Stimulated activated naive CD8-positive, alpha-beta T cell treated with anti-CD3 and anti-CD28 coated beads, Interleukin-15, Interleukin-2, amounts not matched to agents 100 ng/mL and 50 ng/mL, for 24 hours (primary cell): ENCODE data around the gene SHISAL2A.

Experiments used
- H3K27ac Mint-ChIP-seq: one replicate; pipeline ENCODE4 v1.8.0; 2021; ENCODE audit warnings: mild to moderate bottlenecking, mixed read lengths
- H3K27me3 Mint-ChIP-seq: one replicate; pipeline ENCODE4 v1.8.0; 2021; ENCODE audit warnings: mixed read lengths
- H3K36me3 Mint-ChIP-seq: one replicate; pipeline ENCODE4 v1.8.0; 2021; ENCODE audit warnings: low read depth, mixed read lengths
- H3K4me1 Mint-ChIP-seq: one replicate; pipeline ENCODE4 v1.8.0; 2021; ENCODE audit warnings: low read depth, mixed read lengths
- H3K4me3 Mint-ChIP-seq: one replicate; pipeline ENCODE4 v1.8.0; 2021; ENCODE audit warnings: mild to moderate bottlenecking, mixed read lengths
- H3K9me3 Mint-ChIP-seq: one replicate; pipeline ENCODE4 v1.8.0; 2021; ENCODE audit warnings: mixed read lengths

SHISAL2A gene

DNA sequence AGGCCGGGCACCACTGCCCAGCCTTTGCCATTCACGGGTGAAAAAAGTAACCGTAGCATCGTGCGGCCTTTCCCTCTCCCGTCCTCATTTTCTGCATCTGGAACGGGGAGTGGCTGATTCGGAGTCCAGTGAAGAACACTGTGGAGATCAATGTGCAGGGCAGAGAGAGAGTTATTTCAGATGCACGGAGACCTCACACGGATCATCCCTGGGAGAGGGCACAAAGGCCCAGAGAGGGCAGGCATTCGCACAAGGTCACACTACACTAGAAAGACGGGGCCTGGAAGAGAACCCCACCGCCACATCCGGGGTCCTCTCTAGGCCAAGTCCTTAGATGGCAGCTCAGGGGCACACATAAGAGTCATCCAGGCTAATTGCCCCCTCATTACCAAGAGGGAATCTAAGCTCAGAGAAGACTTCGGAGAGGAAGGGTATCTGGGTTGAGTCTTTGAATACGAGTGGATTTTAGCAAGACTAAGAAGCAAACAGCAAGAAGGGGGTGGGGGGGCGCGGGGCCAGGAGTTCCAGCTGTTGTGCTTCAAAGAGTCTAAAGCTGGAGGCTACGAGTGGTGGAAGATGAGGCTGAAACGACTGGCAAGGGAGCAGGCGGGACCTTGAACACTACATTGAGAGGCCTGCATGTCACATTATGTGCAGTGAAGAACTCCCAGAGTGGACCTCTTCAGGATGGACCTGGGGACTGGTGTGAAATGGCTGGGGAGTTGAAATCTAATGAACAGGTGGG is 29.9 kb upstream of the SHISAL2A start:
- Mint-ChIP-seq H3K27ac (peak overlapping the region; percentile 94), H3K27me3 (no peaks in the 10 kb centered on the region), H3K4me3 (peak overlapping the region; percentile 88), H3K9me3 (no peaks in the 10 kb centered on the region), H3K36me3 (peaks cover 16% of the 10 kb centered on the region), H3K4me1 (peaks cover 37% of the 10 kb centered on the region)

DNA sequence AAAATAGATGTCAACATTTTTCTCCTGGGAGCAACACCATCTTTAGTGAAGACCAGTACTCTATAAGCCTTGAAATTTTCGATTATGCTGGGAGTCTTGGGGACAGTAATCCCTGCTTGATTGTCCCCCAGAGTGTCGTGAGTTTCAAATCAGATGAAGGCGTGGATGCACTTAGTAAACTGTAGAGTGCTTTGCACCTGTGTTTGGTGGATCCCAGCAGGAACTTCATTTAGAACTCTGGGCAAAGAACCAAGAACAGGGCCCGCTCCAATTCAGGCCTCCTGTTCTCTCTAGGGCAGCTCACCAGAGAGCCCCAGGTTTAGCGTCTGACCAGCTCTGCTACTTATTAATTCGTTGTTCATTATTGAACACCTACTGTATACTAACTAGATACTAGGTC is 29.3 kb upstream of the SHISAL2A start:
- H3K4me1 Mint-ChIP-seq = peaks cover 37% of the 10 kb centered on the region
- peak overlapping the region; percentile 88 for H3K4me3 Mint-ChIP-seq
- peak overlapping the region; percentile 94 for H3K27ac Mint-ChIP-seq
- H3K9me3 Mint-ChIP-seq = no peaks in the 10 kb centered on the region
- peaks cover 20% of the 10 kb centered on the region for H3K36me3 Mint-ChIP-seq
- no peaks in the 10 kb centered on the region for H3K27me3 Mint-ChIP-seq

GRCh38 chr1:52604063-52604770 is 28.8 kb upstream of the SHISAL2A start:
- Mint-ChIP-seq H3K9me3 (no peaks in the 10 kb centered on the region), H3K27ac (peak overlapping the region; percentile 14), H3K4me1 (peaks cover 37% of the 10 kb centered on the region), H3K36me3 (peaks cover 20% of the 10 kb centered on the region), H3K4me3 (peak overlapping the region; percentile 88), H3K27me3 (no peaks in the 10 kb centered on the region)

DNA sequence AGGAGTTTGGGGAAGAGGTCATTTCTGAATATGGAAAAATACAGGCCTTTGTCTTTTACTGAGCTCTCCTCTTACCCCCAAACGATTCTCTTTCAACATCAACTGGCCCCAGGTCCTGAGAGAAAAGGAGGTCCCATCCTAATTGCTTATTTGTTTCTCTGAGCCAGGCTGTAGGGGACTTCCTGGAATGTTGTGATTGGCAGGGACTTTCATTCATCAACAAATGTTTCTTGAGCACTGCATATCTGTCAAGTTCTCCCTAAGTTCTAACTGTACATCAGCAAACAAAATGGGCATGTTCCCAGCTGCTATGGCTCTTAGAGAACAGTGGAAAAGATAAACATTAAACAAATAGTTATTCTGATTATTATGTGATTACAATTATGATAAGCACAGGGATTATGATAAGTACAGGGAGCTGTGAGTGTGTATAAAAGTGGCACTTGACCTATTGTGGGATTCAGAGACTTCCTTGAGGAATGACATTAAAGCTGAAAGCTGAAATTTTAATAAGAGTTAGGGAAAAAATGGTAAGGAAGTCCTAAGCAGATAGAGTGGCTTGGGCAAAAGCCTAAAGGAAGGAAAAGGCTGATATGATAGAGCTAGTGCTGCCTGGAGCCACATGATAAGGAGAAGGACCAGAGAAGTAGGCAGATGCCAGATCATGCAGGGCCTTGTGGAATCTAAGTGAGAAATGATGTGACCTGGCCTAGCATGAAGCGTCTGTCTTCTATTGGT is 19.2 kb upstream of the SHISAL2A start:
- peaks cover 10% of the 10 kb centered on the region for H3K4me1 Mint-ChIP-seq
- H3K4me3 Mint-ChIP-seq = no peak overlapping the region
- no peaks in the 10 kb centered on the region for H3K9me3 Mint-ChIP-seq
- peaks cover 8% of the 10 kb centered on the region for H3K36me3 Mint-ChIP-seq
- no peaks in the 10 kb centered on the region for H3K27me3 Mint-ChIP-seq
- H3K27ac Mint-ChIP-seq = no peak overlapping the region

GRCh38 chr1:52614671-52615070 is 18.3 kb upstream of the SHISAL2A start:
- Mint-ChIP-seq H3K36me3 (peaks cover 8% of the 10 kb centered on the region), H3K27me3 (no peaks in the 10 kb centered on the region), H3K9me3 (no peaks in the 10 kb centered on the region), H3K4me1 (peaks cover 10% of the 10 kb centered on the region), H3K4me3 (no peak overlapping the region), H3K27ac (no peak overlapping the region)

DNA sequence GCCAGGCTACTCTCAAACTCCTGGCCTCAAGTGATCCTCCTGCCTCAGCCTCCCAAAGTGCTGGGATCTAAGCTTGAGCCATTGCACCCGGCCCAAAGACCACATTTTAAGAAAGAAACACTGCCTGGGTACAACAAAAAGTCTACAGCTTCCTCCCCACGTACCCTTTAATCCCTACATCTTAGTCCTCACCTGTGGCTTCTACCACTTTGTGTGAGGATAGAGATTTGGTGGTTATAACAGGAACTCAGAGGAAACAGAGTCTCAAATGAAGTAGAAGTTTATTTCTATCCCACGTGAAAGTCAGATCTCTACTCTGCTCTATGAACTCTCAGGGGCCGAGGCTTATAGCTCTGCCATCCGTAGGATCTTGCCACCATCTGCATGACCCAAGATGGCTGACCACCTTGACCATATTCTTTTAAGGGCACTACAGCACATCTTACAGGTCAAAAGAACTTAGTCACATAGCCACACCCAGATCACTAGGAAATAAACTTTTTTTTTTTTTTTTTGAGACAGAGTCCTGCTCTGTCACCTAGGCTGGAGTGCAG is 17.4 kb upstream of the SHISAL2A start:
- Mint-ChIP-seq H3K4me3 (no peak overlapping the region), H3K27ac (no peak overlapping the region), H3K4me1 (peaks cover 10% of the 10 kb centered on the region), H3K27me3 (no peaks in the 10 kb centered on the region), H3K36me3 (peaks cover 11% of the 10 kb centered on the region), H3K9me3 (no peaks in the 10 kb centered on the region)

GRCh38 chr1:52621950-52622349 is 11.0 kb upstream of the SHISAL2A start:
- H3K27me3 Mint-ChIP-seq = no peaks in the 10 kb centered on the region
- no peaks in the 10 kb centered on the region for H3K9me3 Mint-ChIP-seq
- H3K27ac Mint-ChIP-seq = no peak overlapping the region
- H3K4me3 Mint-ChIP-seq = no peak overlapping the region
- H3K36me3 Mint-ChIP-seq = peaks cover 5% of the 10 kb centered on the region
- H3K4me1 Mint-ChIP-seq = peaks cover 8% of the 10 kb centered on the region

GRCh38 chr1:52623812-52624211 is 9.2 kb upstream of the SHISAL2A start:
- H3K4me3 Mint-ChIP-seq = no peak overlapping the region
- no peaks in the 10 kb centered on the region for H3K27me3 Mint-ChIP-seq
- H3K36me3 Mint-ChIP-seq = peaks cover 5% of the 10 kb centered on the region
- no peak overlapping the region for H3K27ac Mint-ChIP-seq
- peaks cover 15% of the 10 kb centered on the region for H3K4me1 Mint-ChIP-seq
- no peaks in the 10 kb centered on the region for H3K9me3 Mint-ChIP-seq

GRCh38 chr1:52627028-52627427 is 5.9 kb upstream of the SHISAL2A start:
- H3K9me3 Mint-ChIP-seq = no peaks in the 10 kb centered on the region
- peaks cover 34% of the 10 kb centered on the region for H3K4me1 Mint-ChIP-seq
- H3K27ac Mint-ChIP-seq = no peak overlapping the region
- H3K4me3 Mint-ChIP-seq = no peak overlapping the region
- no peaks in the 10 kb centered on the region for H3K36me3 Mint-ChIP-seq
- no peaks in the 10 kb centered on the region for H3K27me3 Mint-ChIP-seq

GRCh38 chr1:52628614-52629324 is 4.2 kb upstream of the SHISAL2A start:
- Mint-ChIP-seq H3K27ac (no peak overlapping the region), H3K4me1 (peaks cover 44% of the 10 kb centered on the region), H3K4me3 (no peak overlapping the region)

GRCh38 chr1:52629325-52629643 is 3.7 kb upstream of the SHISAL2A start:
- no peaks in the 10 kb centered on the region for H3K27me3 Mint-ChIP-seq
- peaks cover 49% of the 10 kb centered on the region for H3K4me1 Mint-ChIP-seq
- no peak overlapping the region for H3K4me3 Mint-ChIP-seq
- no peaks in the 10 kb centered on the region for H3K9me3 Mint-ChIP-seq
- H3K36me3 Mint-ChIP-seq = no peaks in the 10 kb centered on the region
- no peak overlapping the region for H3K27ac Mint-ChIP-seq

More at GRCh38 chr1:52628614-52629324, 4.2 kb upstream of the SHISAL2A start:
- Mint-ChIP-seq H3K36me3 (no peaks in the 10 kb centered on the region), H3K9me3 (no peaks in the 10 kb centered on the region), H3K27me3 (no peaks in the 10 kb centered on the region)

- no peaks in the 10 kb centered on the region for H3K27me3 Mint-ChIP-seq
- no peak overlapping the region for H3K27ac Mint-ChIP-seq
- H3K4me1 Mint-ChIP-seq = peaks cover 53% of the 10 kb centered on the region
- no peaks in the 10 kb centered on the region for H3K36me3 Mint-ChIP-seq
- H3K4me3 Mint-ChIP-seq = no peak overlapping the region
- no peaks in the 10 kb centered on the region for H3K9me3 Mint-ChIP-seq
Measured at GRCh38 chr1:52629667-52630066, 3.3 kb upstream of the SHISAL2A start.

- no peaks in the 10 kb centered on the region for H3K27me3 Mint-ChIP-seq
- H3K4me1 Mint-ChIP-seq = peaks cover 66% of the 10 kb centered on the region
- H3K36me3 Mint-ChIP-seq = peaks cover under 1% of the 10 kb centered on the region
- peak overlapping the region; percentile 82 for H3K4me3 Mint-ChIP-seq
- H3K9me3 Mint-ChIP-seq = no peaks in the 10 kb centered on the region
- peak overlapping the region; percentile 92 for H3K27ac Mint-ChIP-seq
Measured at GRCh38 chr1:52631759-52632331, 1.1 kb upstream of the SHISAL2A start.

DNA sequence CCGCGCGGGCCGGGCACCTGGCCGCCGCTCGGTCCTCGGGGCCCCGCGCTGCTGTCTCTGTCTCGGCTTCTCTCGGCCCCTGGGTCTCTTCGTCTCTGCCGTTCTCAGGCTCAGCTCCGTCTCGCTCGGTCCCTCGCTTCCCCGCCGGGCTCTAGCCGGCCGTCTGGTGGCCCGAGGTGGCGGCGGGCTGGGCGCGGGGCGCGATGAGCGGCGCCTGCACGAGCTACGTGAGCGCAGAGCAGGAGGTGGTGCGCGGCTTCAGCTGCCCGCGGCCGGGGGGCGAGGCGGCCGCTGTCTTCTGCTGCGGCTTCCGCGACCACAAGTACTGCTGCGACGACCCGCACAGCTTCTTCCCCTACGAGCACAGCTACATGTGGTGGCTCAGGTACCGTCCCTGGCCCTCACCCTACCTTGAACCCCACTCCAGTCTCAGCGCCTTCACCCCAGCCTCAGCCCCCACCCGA is 355 bp downstream of the SHISAL2A start:
- no peaks in the 10 kb centered on the region for H3K27me3 Mint-ChIP-seq
- H3K4me3 Mint-ChIP-seq = peak overlapping the region; percentile 89
- peaks cover 6% of the 10 kb centered on the region for H3K36me3 Mint-ChIP-seq
- H3K9me3 Mint-ChIP-seq = no peaks in the 10 kb centered on the region
- peak overlapping the region; percentile 97 for H3K27ac Mint-ChIP-seq
- peaks cover 72% of the 10 kb centered on the region for H3K4me1 Mint-ChIP-seq
